HepG2 (cell line): ENCODE data around the gene TMX2. TPM values are rescaled to one million over a fixed set of nuclear protein-coding genes. Genes with fewer than 3 reads are reported as not detected.
A peak's percentile ranks its signal among the peaks of the same experiment; 100 is the strongest.

Source experiments
- CC2D1A ChIP-seq: sonication (generic); formaldehyde crosslinking; IDR thresholded peaks from 2 replicates; pipeline ENCODE4 v1.8.1; 2023; ENCODE audit warnings: mild to moderate bottlenecking, missing genetic modification reagents
- DDIT3 ChIP-seq: sonication (generic); formaldehyde crosslinking; IDR thresholded peaks from 2 replicates; pipeline ENCODE4 v1.4.0; 2020; ENCODE audit warnings: mild to moderate bottlenecking, missing genetic modification reagents
- DZIP1 ChIP-seq: sonication (generic); formaldehyde crosslinking; IDR thresholded peaks from 2 replicates; pipeline ENCODE4 v1.5.0; 2020; ENCODE audit warnings: mild to moderate bottlenecking, missing genetic modification reagents
- GTF2F1 ChIP-seq: fragments of 150-350 bp; IDR thresholded peaks from 2 replicates; pipeline ENCODE4 v1.6.1; 2014; ENCODE audit warnings: low read length
- HOXD1 ChIP-seq: sonication (generic); formaldehyde crosslinking; IDR thresholded peaks from 2 replicates; pipeline ENCODE4 v1.5.0; 2020; ENCODE audit warnings: missing genetic modification reagents
- JUN ChIP-seq: sonication (generic); formaldehyde crosslinking; IDR thresholded peaks from 2 replicates; pipeline ENCODE4 v1.4.0; 2020; ENCODE audit warnings: mild to moderate bottlenecking, missing genetic modification reagents
- MAZ ChIP-seq, 2 experiments: sonication (generic) in 1 of 2; formaldehyde crosslinking in 1 of 2; IDR thresholded peaks; 2 replicates each; pipeline versions ENCODE4 v1.5.0 to v1.6.1; 2012 to 2020; ENCODE audit warnings: low read depth in 2 of 2, mild to moderate bottlenecking in 2 of 2, borderline replicate concordance in 1 of 2, improper control_type of control experiment in 1 of 2, low read length in 1 of 2, missing genetic modification reagents in 1 of 2, moderate library complexity in 1 of 2
- NRL ChIP-seq: sonication (generic); formaldehyde crosslinking; IDR thresholded peaks from 2 replicates; pipeline ENCODE4 v1.5.0; 2020; ENCODE audit warnings: missing genetic modification reagents, mild to moderate bottlenecking, moderate library complexity, borderline replicate concordance
- PHF8 ChIP-seq: sonication (generic); formaldehyde crosslinking; IDR thresholded peaks from 2 replicates; pipeline ENCODE4 v1.5.0; 2020; ENCODE audit warnings: missing genetic modification reagents
- RBM22 ChIP-seq: fragments of 200-400 bp; formaldehyde crosslinking; optimal IDR thresholded peaks from 2 replicates; pipeline ENCODE3; 2017; ENCODE audit warnings: mild to moderate bottlenecking, low read length, moderate library complexity
- TAF15 ChIP-seq: fragments of 200-400 bp; formaldehyde crosslinking; IDR thresholded peaks from one replicate; pipeline ENCODE4 v1.6.1; 2018; ENCODE audit warnings: mild to moderate bottlenecking, low read depth, low read length; ENCODE audit not compliant: poor library complexity, severe bottlenecking
- TGIF2 ChIP-seq: IDR thresholded peaks from 2 replicates; pipeline ENCODE4 v1.6.1; 2016; ENCODE audit warnings: control low read depth, missing compliant biosample characterization
- THAP11 ChIP-seq: IDR thresholded peaks from 2 replicates; pipeline ENCODE4 v1.6.1; 2016; ENCODE audit warnings: missing biosample characterization, missing genetic modification reagents
- ZNF275 ChIP-seq: sonication (generic); formaldehyde crosslinking; IDR thresholded peaks from 2 replicates; pipeline ENCODE4 v1.8.0; 2022; ENCODE audit warnings: missing genetic modification reagents, mild to moderate bottlenecking, inconsistent platforms, borderline replicate concordance
- ZNF513 ChIP-seq: sonication (generic); formaldehyde crosslinking; conservative IDR thresholded peaks from 2 replicates; pipeline ENCODE4 v1.5.0; 2020; ENCODE audit warnings: missing genetic modification reagents
- ZNF577 ChIP-seq: sonication (generic); formaldehyde crosslinking; IDR thresholded peaks from 2 replicates; pipeline ENCODE4 v1.4.0; 2020; ENCODE audit warnings: mild to moderate bottlenecking, low read depth, missing genetic modification reagents, borderline replicate concordance
- ZNF629 ChIP-seq: sonication (generic); formaldehyde crosslinking; conservative IDR thresholded peaks from 2 replicates; pipeline ENCODE4 v1.5.0; 2020; ENCODE audit warnings: missing genetic modification reagents
- polyA plus RNA-seq, 8 experiments: library from polyadenylated mRNA; depleted of rRNA in 3 of 8; stranded (reverse) in 7 of 8; unstranded in 1 of 8; fragments of >200 nt; fragmentation: Illumina TruSeq in 4 of 8; extraction: Trizol in 4 of 8; gene quantifications; 2 replicates each; pipeline versions ENCODE4 v1.2.1 to v1.2.3, GENCODE V29; 2011 to 2016; ENCODE audit warnings: low read depth in 4 of 8, missing spikeins in 1 of 8, mixed read lengths in 1 of 8; ENCODE audit not compliant: insufficient read depth in 1 of 8
- total RNA-seq, 5 experiments: library from RNA; depleted of rRNA; stranded (reverse); fragments of >200 nt; fragmentation: Illumina TruSeq; extraction: Trizol; gene quantifications; 2 replicates each; pipeline ENCODE4 v1.2.3, GENCODE V29; 2016; ENCODE audit warnings: low read depth in 1 of 5
- TF ChIP-seq, protein P1 (sequence below): sonication (generic); formaldehyde crosslinking; IDR thresholded peaks from 2 replicates; pipeline ENCODE4 v1.4.0; 2020; ENCODE audit warnings: missing genetic modification reagents; ENCODE audit errors: not compliant biosample characterization
- TF ChIP-seq, protein P2 (sequence below): IDR thresholded peaks from 2 replicates; pipeline ENCODE4 v1.6.1; 2012; ENCODE audit warnings: low read length, improper control_type of control experiment

The TMX2 gene
- total and polyA plus RNA-seq, 2 of the 13 experiments (the other 11 are each of a cell fraction or from before 2014, with no cell fraction given): 84.5 to 129 TPM

- TF ChIP-seq ZNF577 (CRISPR knock-in tag): no peak
- peak; percentile 63 for TF ChIP-seq PHF8 (CRISPR knock-in tag)
- no peak for TF ChIP-seq TAF15
- TF ChIP-seq ZNF275 (CRISPR knock-in tag): no peak
- no peak for TF ChIP-seq ZNF513 (CRISPR knock-in tag)
- no peak for TF ChIP-seq JUN
- TF ChIP-seq GTF2F1: peak; percentile 33; the same call in 1 of the 2 replicates
- TF ChIP-seq DZIP1 (CRISPR knock-in tag): no peak
- TF ChIP-seq, protein P1, sequence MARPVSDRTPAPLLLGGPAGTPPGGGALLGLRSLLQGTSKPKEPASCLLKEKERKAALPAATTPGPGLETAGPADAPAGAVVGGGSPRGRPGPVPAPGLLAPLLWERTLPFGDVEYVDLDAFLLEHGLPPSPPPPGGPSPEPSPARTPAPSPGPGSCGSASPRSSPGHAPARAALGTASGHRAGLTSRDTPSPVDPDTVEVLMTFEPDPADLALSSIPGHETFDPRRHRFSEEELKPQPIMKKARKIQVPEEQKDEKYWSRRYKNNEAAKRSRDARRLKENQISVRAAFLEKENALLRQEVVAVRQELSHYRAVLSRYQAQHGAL (CRISPR knock-in tag): no peak
- TF ChIP-seq, protein P2, sequence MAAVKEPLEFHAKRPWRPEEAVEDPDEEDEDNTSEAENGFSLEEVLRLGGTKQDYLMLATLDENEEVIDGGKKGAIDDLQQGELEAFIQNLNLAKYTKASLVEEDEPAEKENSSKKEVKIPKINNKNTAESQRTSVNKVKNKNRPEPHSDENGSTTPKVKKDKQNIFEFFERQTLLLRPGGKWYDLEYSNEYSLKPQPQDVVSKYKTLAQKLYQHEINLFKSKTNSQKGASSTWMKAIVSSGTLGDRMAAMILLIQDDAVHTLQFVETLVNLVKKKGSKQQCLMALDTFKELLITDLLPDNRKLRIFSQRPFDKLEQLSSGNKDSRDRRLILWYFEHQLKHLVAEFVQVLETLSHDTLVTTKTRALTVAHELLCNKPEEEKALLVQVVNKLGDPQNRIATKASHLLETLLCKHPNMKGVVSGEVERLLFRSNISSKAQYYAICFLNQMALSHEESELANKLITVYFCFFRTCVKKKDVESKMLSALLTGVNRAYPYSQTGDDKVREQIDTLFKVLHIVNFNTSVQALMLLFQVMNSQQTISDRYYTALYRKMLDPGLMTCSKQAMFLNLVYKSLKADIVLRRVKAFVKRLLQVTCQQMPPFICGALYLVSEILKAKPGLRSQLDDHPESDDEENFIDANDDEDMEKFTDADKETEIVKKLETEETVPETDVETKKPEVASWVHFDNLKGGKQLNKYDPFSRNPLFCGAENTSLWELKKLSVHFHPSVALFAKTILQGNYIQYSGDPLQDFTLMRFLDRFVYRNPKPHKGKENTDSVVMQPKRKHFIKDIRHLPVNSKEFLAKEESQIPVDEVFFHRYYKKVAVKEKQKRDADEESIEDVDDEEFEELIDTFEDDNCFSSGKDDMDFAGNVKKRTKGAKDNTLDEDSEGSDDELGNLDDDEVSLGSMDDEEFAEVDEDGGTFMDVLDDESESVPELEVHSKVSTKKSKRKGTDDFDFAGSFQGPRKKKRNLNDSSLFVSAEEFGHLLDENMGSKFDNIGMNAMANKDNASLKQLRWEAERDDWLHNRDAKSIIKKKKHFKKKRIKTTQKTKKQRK: no peak
- TF ChIP-seq ZNF629: no peak
- peak; percentile 36; the same call in 1 of the 2 replicates for TF ChIP-seq TGIF2 (CRISPR knock-in tag)
- TF ChIP-seq RBM22: no peak
- TF ChIP-seq CC2D1A (CRISPR knock-in tag): 0 out of 2 replicates have a peak, but pooled peaks have one; percentile 32
- TF ChIP-seq THAP11 (CRISPR knock-in tag): peak; percentile 87
- no peak for TF ChIP-seq MAZ (IDR thresholded peaks at IDR 0.05; ENCODE audit: borderline replicate concordance, low read depth, low read length)
- TF ChIP-seq MAZ (CRISPR knock-in tag; IDR thresholded peaks at IDR 0.05; ENCODE audit: low read depth): no peak
- 0 out of 2 replicates have a peak, but pooled peaks have one; percentile 34 for TF ChIP-seq HOXD1 (CRISPR knock-in tag)
- TF ChIP-seq DDIT3 (CRISPR knock-in tag): no peak
- no peak for TF ChIP-seq NRL (CRISPR knock-in tag)
Observed at GRCh38 chr11:57667117-57667735, 45.2 kb upstream of the TMX2 start (continued).
